Choroid plexus epithelial cell (primary cell): ENCODE measurements around the gene ULBP2.
"Not testable (repeated sequence)": the region's sequence is repeated elsewhere in the genome, so short reads cannot be mapped to it uniquely, and the experiment has no call there.

Experiments used
- DNase-seq: peaks from one replicate; pipeline ENCODE4 v3.0.0-alpha.2; 2010; ENCODE audit warnings: low read depth
- H3K4me3 ChIP-seq: 2 replicates; pipeline ENCODE4 v1.5.1; 2011; ENCODE audit warnings: low read depth, mild to moderate bottlenecking, control low read depth, low read length, moderate library complexity
- CTCF ChIP-seq: conservative IDR thresholded peaks from 2 replicates; pipeline ENCODE4 v1.5.1; 2011; ENCODE audit warnings: low read depth, mild to moderate bottlenecking, control low read depth, inconsistent platforms, low read length, moderate library complexity

Gene ULBP2

DNA sequence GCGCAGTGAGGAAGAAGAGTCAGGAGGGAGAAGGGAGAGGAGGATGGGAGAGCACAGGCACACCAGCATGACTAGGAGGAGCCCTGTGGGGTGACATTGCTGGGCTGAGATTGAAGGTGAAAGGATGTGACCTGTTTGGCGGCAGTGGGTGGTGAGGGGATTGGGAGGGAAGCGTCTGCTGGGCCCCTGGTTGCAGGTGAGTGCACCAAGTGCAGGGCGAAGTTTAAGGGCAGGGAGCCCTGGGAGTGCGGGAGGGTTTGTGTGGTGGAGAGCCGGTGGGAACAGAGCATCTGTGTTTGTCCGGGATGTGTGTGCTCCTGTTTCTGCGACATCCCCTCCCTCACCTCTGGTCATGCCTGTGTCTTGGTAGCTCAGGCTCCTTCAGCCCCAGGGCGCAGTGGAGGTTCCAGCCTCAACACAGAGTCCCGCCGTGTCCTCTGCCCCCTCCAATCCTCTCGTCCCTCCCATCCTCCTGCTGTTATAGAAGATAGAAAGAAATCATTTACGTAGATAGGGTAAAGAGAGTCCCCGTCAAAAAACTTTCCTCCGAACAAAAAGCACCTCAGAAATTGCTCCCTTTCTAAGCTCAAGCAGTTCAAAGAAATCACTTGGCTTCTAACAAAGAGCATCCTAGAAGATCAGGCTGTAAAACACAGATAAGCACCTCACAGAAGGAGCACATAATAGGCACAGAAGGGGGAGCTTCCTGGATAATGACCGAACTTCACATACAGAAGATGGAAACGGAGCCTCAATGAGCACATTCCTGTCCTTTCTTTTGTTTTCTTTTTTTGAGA lies 46.9 kb downstream of the ULBP2 start:
- no peak for DNase-seq
- no peak overlapping the region for H3K4me3 ChIP-seq
- no peak for TF ChIP-seq CTCF

DNA sequence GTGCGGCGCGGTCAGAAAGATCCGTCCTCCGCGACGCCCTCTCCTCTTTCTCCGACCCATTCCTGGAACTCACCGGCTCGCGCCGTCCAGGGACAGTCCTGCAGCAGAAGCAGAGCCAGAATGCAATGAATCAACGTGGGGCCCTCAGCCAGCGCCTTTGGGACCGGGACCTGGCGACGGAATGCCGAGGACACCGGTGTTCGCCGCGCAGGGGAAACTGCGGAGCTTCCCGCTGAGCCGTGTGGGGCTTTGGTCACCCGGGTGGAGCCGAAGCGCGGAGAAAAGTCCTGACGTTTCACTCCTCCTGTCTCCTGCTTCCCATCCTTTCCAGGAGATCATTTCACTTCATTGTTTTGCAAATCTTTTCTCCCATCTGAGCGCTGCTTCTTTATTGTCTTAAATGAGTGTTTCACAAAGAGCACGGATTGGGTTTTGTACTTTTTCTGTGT lies 48.4 kb downstream of the ULBP2 start:
- TF ChIP-seq CTCF = no peak
- no peak for DNase-seq
- H3K4me3 ChIP-seq = no peak overlapping the region

DNA sequence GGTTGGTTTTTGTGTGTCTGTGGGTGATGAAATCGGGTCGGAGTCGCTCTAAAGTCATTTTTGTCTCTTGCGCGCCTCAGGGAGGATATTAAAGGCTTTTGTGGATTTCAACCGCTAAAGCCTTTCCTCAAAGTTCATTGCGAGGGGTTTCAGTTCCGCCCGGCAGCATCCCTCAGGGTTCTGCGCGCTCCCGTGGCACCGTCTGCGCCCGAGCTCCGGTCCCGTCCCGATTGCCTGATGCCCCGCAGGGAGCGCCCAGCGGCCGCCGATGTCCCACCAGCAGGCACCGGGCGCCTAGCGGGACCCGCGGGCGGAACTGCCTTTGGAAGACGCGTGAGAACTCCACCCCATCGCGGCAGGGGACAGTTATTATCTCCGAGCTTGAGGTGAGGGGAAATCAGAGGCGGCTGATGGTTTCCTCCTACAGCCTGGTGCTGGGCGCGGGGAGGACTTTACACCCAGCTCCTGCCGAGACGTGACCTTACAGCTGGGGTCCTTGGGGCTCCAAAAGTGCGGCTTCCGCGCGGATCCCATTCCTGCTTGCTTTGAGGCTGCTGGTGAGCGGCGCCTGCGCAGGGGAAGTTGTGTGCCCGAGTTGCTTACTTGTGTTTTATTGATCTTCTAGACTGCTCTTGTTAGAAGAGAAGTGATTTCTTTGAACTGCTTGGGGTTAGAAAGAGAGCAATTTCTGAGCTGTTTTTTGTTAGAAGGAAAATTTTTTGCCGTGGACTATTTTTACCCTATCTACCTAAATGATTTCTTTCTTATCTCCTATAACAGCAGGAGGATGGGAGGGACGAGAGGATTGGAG lies 49.1 kb downstream of the ULBP2 start:
- TF ChIP-seq CTCF = no peak
- H3K4me3 ChIP-seq = no peak overlapping the region
- DNase-seq = no peak

DNA sequence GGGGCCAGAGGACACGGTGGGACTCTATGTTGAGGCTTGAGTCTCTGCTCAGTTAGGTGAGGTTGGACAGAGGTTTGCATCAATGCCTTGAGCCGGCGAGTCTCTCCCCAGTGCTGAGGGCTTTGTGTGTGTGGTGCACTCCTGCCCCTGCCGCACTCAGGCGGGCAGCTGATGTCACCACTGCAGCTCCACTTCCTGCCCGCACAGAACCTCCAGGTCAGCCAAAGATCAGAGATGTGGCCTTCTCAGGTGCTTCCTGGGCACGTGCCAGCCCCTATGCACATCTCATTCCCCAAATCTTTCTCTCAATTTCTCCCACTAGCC lies 49.6 kb downstream of the ULBP2 start:
- not testable (repeated sequence) for H3K4me3 ChIP-seq, DNase-seq

- H3K4me3 ChIP-seq = no peak overlapping the region
- no peak for DNase-seq
- TF ChIP-seq CTCF = no peak
Observed at GRCh38 chr6:149991838-149992237, 50.0 kb downstream of the ULBP2 start.

DNA sequence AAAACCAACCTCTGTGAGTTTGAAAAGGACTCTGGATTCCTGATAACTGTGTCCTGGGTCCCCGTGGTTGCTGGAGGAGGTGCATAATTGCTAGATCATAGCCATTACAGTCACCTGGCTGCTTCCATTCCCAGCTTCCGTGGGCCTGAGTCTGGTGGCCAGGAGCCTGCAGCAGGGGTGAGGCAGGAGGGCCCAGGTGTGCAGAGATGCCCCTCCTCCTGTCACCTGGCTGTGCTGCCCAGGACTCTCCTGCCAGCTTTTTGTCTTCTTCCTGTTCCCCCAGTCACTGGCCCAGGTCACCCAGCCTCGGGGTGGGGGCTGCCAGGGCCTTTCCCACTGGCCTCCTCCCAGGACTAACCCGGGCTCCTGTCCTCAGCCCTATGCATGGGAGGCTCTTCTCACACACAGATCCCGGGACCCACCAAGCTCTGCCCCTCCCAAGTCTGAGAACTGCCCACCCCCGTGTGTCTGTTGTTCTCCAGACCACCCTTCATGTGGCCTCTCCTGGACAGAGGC lies 53.5 kb downstream of the ULBP2 start:
- no peak for DNase-seq
- no peak overlapping the region for H3K4me3 ChIP-seq
- no peak for TF ChIP-seq CTCF

- no peak overlapping the region for H3K4me3 ChIP-seq
- TF ChIP-seq CTCF = no peak
- DNase-seq = no peak
Observed at GRCh38 chr6:149995971-149996370, 54.2 kb downstream of the ULBP2 start.
